NB4 (cell line): ENCODE data around the gene MYLK.

Source experiments
- DNase-seq: peaks from one replicate; pipeline ENCODE4 v3.0.0; 2010; ENCODE audit warnings: low read depth
- H3K4me3 ChIP-seq: one replicate; pipeline ENCODE4 v1.5.1; 2011; ENCODE audit warnings: mild to moderate bottlenecking, low read depth, low read length, moderate library complexity
- CTCF ChIP-seq: IDR thresholded peaks from one replicate; pipeline ENCODE4 v1.5.1; 2012; ENCODE audit warnings: low read depth, low read length
- MAX ChIP-seq: IDR thresholded peaks from 2 replicates; pipeline ENCODE4 v1.6.1; 2011; ENCODE audit warnings: low read depth, low read length
- MYC ChIP-seq: IDR thresholded peaks from 2 replicates; pipeline ENCODE4 v1.6.1; 2011; ENCODE audit warnings: low read depth, low read length
- POLR2A ChIP-seq: IDR thresholded peaks from 2 replicates; pipeline ENCODE4 v1.6.1; 2011; ENCODE audit warnings: mild to moderate bottlenecking; ENCODE audit not compliant: insufficient read length; ENCODE audit errors: extremely low read depth

The MYLK gene

GRCh38 chr3:123688241-123688747, 195.8 kb downstream of the MYLK start:
- H3K4me3 ChIP-seq, result no peak overlapping the region
- peak; percentile 4 for DNase-seq
- TF ChIP-seq POLR2A (no peak), CTCF (no peak), MAX (no peak), MYC (no peak)

GRCh38 chr3:123687286-123687685, 196.8 kb downstream of the MYLK start:
- no peak for DNase-seq
- no peak for TF ChIP-seq POLR2A
- H3K4me3 ChIP-seq, result no peak overlapping the region

GRCh38 chr3:123686251-123686650, 197.9 kb downstream of the MYLK start:
- no peak overlapping the region for H3K4me3 ChIP-seq
- DNase-seq, result no peak
- TF ChIP-seq MYC, result no peak

- H3K4me3 ChIP-seq, result no peak overlapping the region
- DNase-seq, result no peak
- TF ChIP-seq CTCF (no peak), POLR2A (no peak), MAX (no peak), MYC (no peak)
Observed at GRCh38 chr3:123685780-123686179, 198.4 kb downstream of the MYLK start.

- TF ChIP-seq MYC, result no peak
- H3K4me3 ChIP-seq, result no peak overlapping the region
- DNase-seq, result no peak
Observed at GRCh38 chr3:123684636-123685035, 199.5 kb downstream of the MYLK start.

- H3K4me3 ChIP-seq, result no peak overlapping the region
- DNase-seq, result no peak
- TF ChIP-seq MYC (no peak), CTCF (no peak), MAX (no peak), POLR2A (no peak)
Observed at GRCh38 chr3:123684209-123684608, 199.9 kb downstream of the MYLK start.

- TF ChIP-seq POLR2A, result no peak
- TF ChIP-seq MAX, result no peak
- no peak for TF ChIP-seq CTCF
- no peak for TF ChIP-seq MYC
- no peak overlapping the region for H3K4me3 ChIP-seq
- no peak for DNase-seq
Observed at GRCh38 chr3:123683505-123684154, 200.5 kb downstream of the MYLK start.
